ENCODE measurements around the gene MOCS1.

MOCS1 gene

DNA sequence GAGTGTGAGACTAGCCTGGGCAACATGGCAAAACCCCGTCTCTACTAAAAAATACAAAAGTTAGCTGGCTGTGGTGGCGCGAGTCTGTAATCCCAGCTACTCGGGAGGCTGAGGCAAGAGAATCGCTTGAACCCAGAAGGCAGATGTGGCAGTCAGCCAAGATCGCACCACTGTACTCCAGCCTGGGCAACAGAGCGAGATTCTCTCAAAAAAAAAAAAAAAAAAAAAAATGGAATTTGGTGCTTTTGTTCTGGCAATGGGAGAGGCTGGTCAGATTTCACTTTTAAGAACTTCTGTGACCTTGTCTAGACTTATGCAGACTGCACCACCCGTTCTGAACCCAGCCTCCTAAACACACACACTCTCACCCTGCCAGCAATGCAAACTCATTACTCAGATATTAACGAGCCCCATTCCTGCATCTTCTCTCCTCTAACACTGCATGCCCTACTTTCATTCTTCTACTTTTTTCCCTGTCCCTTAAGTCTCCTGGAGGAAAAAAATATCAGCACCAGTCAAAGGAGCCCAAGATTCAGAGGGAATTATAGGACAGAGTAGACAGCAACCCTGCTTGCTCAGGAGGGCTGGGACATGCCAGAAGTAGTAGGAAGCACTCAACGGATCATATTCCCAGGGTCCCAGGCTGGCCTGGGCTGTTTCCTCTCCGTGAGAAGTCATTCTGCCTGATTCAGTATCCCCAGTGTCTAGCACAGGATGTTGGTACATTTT, 4.4 kb downstream of the MOCS1 start:
- TF ChIP-seq FOXP2 (optimal IDR thresholded peaks at IDR 0.05; ENCODE audit: borderline replicate concordance, extremely low read depth, extremely low read length, insufficient read depth) (no peak), TAF1 (IDR thresholded peaks at IDR 0.05; ENCODE audit: borderline replicate concordance, insufficient read depth, low read length) (no peak), POLR2AphosphoS5 (IDR thresholded peaks at IDR 0.05; ENCODE audit: low read depth, low read length) (no peak), SIN3A (IDR thresholded peaks at IDR 0.05; ENCODE audit: borderline replicate concordance, insufficient read depth, low read length) (no peak)
- TF ChIP-seq, protein P1, sequence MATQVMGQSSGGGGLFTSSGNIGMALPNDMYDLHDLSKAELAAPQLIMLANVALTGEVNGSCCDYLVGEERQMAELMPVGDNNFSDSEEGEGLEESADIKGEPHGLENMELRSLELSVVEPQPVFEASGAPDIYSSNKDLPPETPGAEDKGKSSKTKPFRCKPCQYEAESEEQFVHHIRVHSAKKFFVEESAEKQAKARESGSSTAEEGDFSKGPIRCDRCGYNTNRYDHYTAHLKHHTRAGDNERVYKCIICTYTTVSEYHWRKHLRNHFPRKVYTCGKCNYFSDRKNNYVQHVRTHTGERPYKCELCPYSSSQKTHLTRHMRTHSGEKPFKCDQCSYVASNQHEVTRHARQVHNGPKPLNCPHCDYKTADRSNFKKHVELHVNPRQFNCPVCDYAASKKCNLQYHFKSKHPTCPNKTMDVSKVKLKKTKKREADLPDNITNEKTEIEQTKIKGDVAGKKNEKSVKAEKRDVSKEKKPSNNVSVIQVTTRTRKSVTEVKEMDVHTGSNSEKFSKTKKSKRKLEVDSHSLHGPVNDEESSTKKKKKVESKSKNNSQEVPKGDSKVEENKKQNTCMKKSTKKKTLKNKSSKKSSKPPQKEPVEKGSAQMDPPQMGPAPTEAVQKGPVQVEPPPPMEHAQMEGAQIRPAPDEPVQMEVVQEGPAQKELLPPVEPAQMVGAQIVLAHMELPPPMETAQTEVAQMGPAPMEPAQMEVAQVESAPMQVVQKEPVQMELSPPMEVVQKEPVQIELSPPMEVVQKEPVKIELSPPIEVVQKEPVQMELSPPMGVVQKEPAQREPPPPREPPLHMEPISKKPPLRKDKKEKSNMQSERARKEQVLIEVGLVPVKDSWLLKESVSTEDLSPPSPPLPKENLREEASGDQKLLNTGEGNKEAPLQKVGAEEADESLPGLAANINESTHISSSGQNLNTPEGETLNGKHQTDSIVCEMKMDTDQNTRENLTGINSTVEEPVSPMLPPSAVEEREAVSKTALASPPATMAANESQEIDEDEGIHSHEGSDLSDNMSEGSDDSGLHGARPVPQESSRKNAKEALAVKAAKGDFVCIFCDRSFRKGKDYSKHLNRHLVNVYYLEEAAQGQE (IDR thresholded peaks at IDR 0.05; ENCODE audit: insufficient read depth in 1 of 2, low read depth in 2 of 2, low read length in 2 of 2) = no peak

DNA sequence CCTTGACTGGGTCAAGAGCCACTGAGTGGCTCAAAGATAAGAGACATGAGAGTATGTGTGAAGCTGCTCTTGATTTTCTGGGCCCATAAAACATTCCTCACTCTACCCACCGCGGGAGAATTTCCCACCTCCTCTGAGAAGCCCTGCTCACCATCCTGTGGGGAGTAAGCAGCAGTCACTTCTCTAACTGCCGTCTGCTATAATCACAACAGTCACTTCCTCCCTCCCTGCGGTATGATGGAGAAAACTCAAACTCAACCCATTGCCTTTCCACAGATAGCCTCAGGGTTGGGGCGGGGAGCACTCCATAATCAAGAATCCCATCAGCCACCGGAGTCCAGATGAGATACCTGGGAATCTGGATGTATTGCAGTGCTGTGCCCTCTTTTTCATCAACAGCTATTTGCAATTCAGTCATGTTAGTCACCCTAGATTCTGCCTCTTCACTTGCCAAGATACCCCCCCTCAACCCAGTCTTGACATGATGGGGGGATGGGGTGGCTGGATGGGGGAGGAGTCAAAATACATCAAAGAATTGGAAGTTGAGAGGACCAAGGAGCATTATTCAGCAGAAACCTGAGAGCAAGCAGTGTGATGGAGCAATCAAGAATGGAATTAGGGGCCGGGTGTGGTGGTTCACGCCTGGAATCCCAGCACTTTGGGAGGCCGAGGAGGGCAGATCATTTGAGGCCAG, 5.1 kb downstream of the MOCS1 start:
- TF ChIP-seq FOXP2 (optimal IDR thresholded peaks at IDR 0.05; ENCODE audit: borderline replicate concordance, extremely low read depth, extremely low read length, insufficient read depth) (no peak), POLR2AphosphoS5 (IDR thresholded peaks at IDR 0.05; ENCODE audit: low read depth, low read length) (no peak), TAF1 (IDR thresholded peaks at IDR 0.05; ENCODE audit: borderline replicate concordance, insufficient read depth, low read length) (no peak), SIN3A (IDR thresholded peaks at IDR 0.05; ENCODE audit: borderline replicate concordance, insufficient read depth, low read length) (no peak)
- TF ChIP-seq, protein P1 (IDR thresholded peaks at IDR 0.05; ENCODE audit: insufficient read depth in 1 of 2, low read depth in 2 of 2, low read length in 2 of 2) = no peak

DNA sequence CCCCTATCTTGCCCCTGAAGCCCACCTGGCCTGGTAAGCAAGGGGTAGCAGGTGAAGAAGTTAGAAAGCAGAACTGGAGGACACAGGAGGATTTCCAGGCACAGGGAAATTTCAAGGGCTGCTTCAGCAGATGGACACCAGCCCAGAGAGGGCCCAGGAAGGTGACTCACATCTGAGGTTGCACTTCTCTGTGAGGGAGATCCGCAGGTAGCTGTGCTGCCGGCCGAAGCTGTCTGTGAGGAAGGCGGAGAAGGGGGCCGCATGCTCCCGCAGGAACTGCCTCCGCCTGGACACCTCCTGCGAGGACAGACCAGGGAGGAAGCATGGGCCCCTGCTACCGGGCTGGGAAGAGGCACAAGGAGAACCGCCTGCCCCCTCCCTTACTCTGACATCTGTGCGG, 7.1 kb downstream of the MOCS1 start:
- TF ChIP-seq, protein P1 (IDR thresholded peaks at IDR 0.05; ENCODE audit: insufficient read depth in 1 of 2, low read depth in 2 of 2, low read length in 2 of 2) = no peak
- TF ChIP-seq POLR2AphosphoS5 (IDR thresholded peaks at IDR 0.05; ENCODE audit: low read depth, low read length) (no peak), TAF1 (IDR thresholded peaks at IDR 0.05; ENCODE audit: borderline replicate concordance, insufficient read depth, low read length) (no peak), FOXP2 (optimal IDR thresholded peaks at IDR 0.05; ENCODE audit: borderline replicate concordance, extremely low read depth, extremely low read length, insufficient read depth) (no peak)

DNA sequence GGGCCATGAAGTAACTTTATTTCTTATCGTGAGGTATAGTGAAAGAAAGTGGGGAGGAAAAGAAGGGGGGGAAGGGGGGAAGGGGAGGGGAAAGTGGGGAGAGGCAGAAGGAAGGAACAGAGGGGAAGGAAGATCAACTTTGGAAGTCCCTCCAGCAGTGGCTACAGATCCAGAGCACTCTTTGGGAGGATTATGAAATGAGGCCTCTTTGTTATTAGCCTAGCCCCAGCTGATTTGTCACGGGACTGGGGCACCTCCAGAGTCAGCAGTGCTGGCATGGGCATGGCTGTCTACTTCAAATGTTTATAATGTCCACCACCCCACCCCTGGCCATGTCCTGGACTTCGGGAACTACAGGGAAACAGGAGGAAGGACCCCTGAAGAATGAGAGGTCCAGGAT, 7.6 kb downstream of the MOCS1 start:
- TF ChIP-seq SIN3A (IDR thresholded peaks at IDR 0.05; ENCODE audit: borderline replicate concordance, insufficient read depth, low read length) = no peak
- no peak for TF ChIP-seq TAF1 (IDR thresholded peaks at IDR 0.05; ENCODE audit: borderline replicate concordance, insufficient read depth, low read length)
- TF ChIP-seq, protein P1 (IDR thresholded peaks at IDR 0.05; ENCODE audit: insufficient read depth in 1 of 2, low read depth in 2 of 2, low read length in 2 of 2) = no peak
- TF ChIP-seq POLR2AphosphoS5 (IDR thresholded peaks at IDR 0.05; ENCODE audit: low read depth, low read length) = no peak
- no peak for TF ChIP-seq FOXP2 (optimal IDR thresholded peaks at IDR 0.05; ENCODE audit: borderline replicate concordance, extremely low read depth, extremely low read length, insufficient read depth)
